Heart left ventricle (tissue), 16 donors: ENCODE data around the gene VPS39. TPM values are rescaled to one million over a fixed set of nuclear protein-coding genes. Genes with fewer than 3 reads are reported as not detected.

Experiments used
- ATAC-seq, 4 donors: fragments of 200-7000 bp; cut with Tn5 transposase; one replicate each; pipeline ENCODE4 v1.9.1; 2020 to 2022; ENCODE audit warnings: moderate library complexity in 4 of 4, mild to moderate bottlenecking in 3 of 4, moderate number of reproducible peaks in 1 of 4
- DNase-seq, 5 donors: peaks; one replicate each; pipeline ENCODE4 v3.0.0-alpha.2; 2020
- H3K27ac ChIP-seq, 12 donors: fragments of 200-600 bp; sonication (generic) in 4 of 12; one replicate each; pipeline versions ENCODE4 v1.5.0 to v1.8.0; 2016 to 2022; ENCODE audit warnings: mild to moderate bottlenecking in 2 of 12
- H3K27me3 ChIP-seq, 9 donors: fragments of 200-600 bp; sonication (generic) in 2 of 9; one replicate each; pipeline versions ENCODE4 v1.5.1 to v1.8.0; 2016 to 2022; ENCODE audit warnings: mild to moderate bottlenecking in 3 of 9
- H3K36me3 ChIP-seq, 9 donors: fragments of 200-600 bp; sonication (generic) in 2 of 9; one replicate each; pipeline versions ENCODE4 v1.5.0 to v1.8.0; 2018 to 2022; ENCODE audit warnings: mild to moderate bottlenecking in 2 of 9
- H3K4me1 ChIP-seq, 12 donors: fragments of 200-600 bp; sonication (generic) in 4 of 12; one replicate each; pipeline versions ENCODE4 v1.5.0 to v1.8.0; 2016 to 2022; ENCODE audit warnings: mild to moderate bottlenecking in 3 of 12
- H3K4me3 ChIP-seq, 12 donors: fragments of 200-600 bp; sonication (generic) in 4 of 12; one replicate each; pipeline versions ENCODE4 v1.5.0 to v1.8.0; 2017 to 2022; ENCODE audit warnings: mild to moderate bottlenecking in 9 of 12, moderate library complexity in 4 of 12
- H3K9me3 ChIP-seq, 12 donors: fragments of 200-600 bp; sonication (generic) in 4 of 12; one replicate each; pipeline versions ENCODE4 v1.5.0 to v1.8.0; 2016 to 2022; ENCODE audit warnings: mild to moderate bottlenecking in 1 of 12
- POLR2A ChIP-seq, 2 donors: fragments of 450-650 bp; IDR thresholded peaks; one replicate each; pipeline ENCODE4 v1.6.1; 2017; ENCODE audit warnings: antibody characterized with exemption in 2 of 2, mild to moderate bottlenecking in 2 of 2, moderate library complexity in 2 of 2
- WGBS, 4 donors: extraction: QIAGEN DNeasy Blood & Tissue Kit in 2 of 4; methylation state at CpG; one replicate each; pipeline versions ENCODE4 v1.1.5 to v1.1.7; 2013 to 2018; 5-methylcytosine and 5-hydroxymethylcytosine counted together
- intact Hi-C, 10 donors: fragments of 100-400 bp; cut with DNase I; formaldehyde crosslinking; loops; one replicate each; pipeline versions ENCODE4 v1.11.1 to v1.14.2; 2022
- polyA plus RNA-seq, 2 donors: library from polyadenylated mRNA; stranded (reverse); fragments of 200-250 nt; gene quantifications; one replicate each; pipeline ENCODE4 v1.2.3, GENCODE V29; 2013
- total RNA-seq, 9 donors: library from RNA; depleted of rRNA in 2 of 9; stranded (reverse); fragments of >200 nt in 2 of 9; fragmentation: NEBNext Ultra II Directional in 3 of 9; extraction: Animal tissue kit (Norgen Biotek cat#: 25700) in 3 of 9; gene quantifications; one replicate each; pipeline versions ENCODE4 v1.1.0 to v1.2.4, GENCODE V29; 2016 to 2023
- TF ChIP-seq, protein P1 (sequence below), 12 donors: fragments of 200-600 bp; sonication (generic) in 4 of 12; IDR thresholded peaks; one replicate each; pipeline versions ENCODE4 v1.5.0 to v1.8.0; 2018 to 2022; ENCODE audit warnings: antibody characterized with exemption in 12 of 12, mild to moderate bottlenecking in 5 of 12
- donor health status: ischemic (EF 13 %, LVEDD 7.1; RV severe dilation, severe dysfunction).
- donor health status: healthy with polysubstance abuse.
- donor health status: DM: no; HTN: yes; CAD: no.
- donor health status: DM: no; HTN: no; CAD: no.
- donor health status: ischemic (EF 25% LVEDD 6.9; RV normal size, moderate dysfunction).
- donor health status: ischemic (EF 25% LVEDD 5.7; RV mildly dilated, moderate dysfunction).
- donor health status: healthy.
- donor health status: DM: yes; HTN: yes; CAD: no.
- donor health status: ischemic (EF 35%, LVEDD 5.7; RV mildly dilated, moderate dysfunction).
- donor health status: nonischemic (EF 11% LVEDD 7.7; RV severe dilation, severe dysfunction).
- donor health status: DM: yes; HTN: yes; CAD: no.
- donor health status: PGD.
- donor health status: ischemic (EF 29% LVEDD 5.4; RV normal size, mild dysfunction).
- donor health status: nonischemic (EF 23%, LVEDD 6.1; RV moderate dilation, normal function).

The VPS39 gene
- total and polyA plus RNA-seq, 11 donors, result 33.8 to 59.9 (median 48.0) TPM

DNA sequence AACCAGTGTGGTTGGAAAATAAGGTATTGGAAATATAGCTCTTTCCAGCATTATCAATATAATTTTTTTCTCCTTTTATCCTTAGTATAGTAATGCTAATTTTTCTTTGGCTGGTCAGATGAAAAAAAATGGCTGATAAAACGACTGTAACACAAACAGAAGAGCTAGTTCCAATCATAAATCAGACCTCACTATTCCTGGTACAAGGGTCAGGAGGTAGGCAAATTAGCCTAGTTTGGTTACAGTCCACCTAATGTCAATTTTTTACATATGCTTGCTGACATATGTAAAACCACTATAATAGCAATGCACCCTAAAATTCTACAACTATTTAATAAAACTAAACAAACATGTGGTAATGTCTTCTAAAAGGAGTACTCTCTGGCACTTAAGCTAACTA is 19.9 kb upstream of the VPS39 start:
- DNase-seq (no peak), ATAC-seq (no peak)
- Histone ChIP-seq H3K4me1 (no peaks in the 10 kb centered on the region), H3K9me3 (no peaks in the 10 kb centered on the region), H3K36me3 (peaks cover 5 to 100% (median 99%) of the 10 kb centered on the region in 9 donors), H3K27me3 (no peaks in the 10 kb centered on the region), H3K4me3 (no peak overlapping the region), H3K27ac (no peak overlapping the region)
- intact Hi-C loops, result no loop called here
- TF ChIP-seq POLR2A (IDR thresholded peaks at IDR 0.05), result no peak
- TF ChIP-seq, protein P1, sequence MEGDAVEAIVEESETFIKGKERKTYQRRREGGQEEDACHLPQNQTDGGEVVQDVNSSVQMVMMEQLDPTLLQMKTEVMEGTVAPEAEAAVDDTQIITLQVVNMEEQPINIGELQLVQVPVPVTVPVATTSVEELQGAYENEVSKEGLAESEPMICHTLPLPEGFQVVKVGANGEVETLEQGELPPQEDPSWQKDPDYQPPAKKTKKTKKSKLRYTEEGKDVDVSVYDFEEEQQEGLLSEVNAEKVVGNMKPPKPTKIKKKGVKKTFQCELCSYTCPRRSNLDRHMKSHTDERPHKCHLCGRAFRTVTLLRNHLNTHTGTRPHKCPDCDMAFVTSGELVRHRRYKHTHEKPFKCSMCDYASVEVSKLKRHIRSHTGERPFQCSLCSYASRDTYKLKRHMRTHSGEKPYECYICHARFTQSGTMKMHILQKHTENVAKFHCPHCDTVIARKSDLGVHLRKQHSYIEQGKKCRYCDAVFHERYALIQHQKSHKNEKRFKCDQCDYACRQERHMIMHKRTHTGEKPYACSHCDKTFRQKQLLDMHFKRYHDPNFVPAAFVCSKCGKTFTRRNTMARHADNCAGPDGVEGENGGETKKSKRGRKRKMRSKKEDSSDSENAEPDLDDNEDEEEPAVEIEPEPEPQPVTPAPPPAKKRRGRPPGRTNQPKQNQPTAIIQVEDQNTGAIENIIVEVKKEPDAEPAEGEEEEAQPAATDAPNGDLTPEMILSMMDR (IDR thresholded peaks at IDR 0.05), result no peak
- 54 to 80% (median 64%) methylated on average over 1 of the region's 1 CpG for WGBS, 4 donors

DNA sequence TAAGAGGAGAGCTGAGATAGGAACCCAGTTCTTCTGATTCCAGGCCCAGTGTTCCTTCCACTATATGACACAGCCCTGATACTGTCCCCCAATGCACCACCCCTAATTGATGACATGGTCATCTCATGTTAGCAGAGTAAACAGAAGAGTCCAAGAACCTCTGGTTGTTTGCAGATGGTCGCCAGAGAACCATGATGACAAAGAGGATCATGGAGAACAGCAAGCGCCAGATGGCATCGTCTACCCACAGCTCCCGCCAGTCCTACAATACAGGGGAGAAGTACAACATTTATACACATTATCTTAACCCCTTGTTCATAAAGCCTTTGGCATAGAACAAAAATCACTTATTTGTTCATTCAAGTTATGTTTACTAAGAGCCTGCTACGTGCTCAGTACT is 18.5 kb upstream of the VPS39 start:
- Histone ChIP-seq H3K36me3 (peaks cover 5 to 100% (median 97%) of the 10 kb centered on the region in 9 donors), H3K4me1 (no peaks in the 10 kb centered on the region), H3K27me3 (no peaks in the 10 kb centered on the region), H3K27ac (no peak overlapping the region), H3K9me3 (no peaks in the 10 kb centered on the region), H3K4me3 (no peak overlapping the region)
- TF ChIP-seq POLR2A (IDR thresholded peaks at IDR 0.05), result no peak
- TF ChIP-seq, protein P1 (IDR thresholded peaks at IDR 0.05), result no peak
- intact Hi-C loops, result no loop called here
- ATAC-seq (no peak), DNase-seq (no peak)
- WGBS, 4 donors, result 93 to 97% (median 95%) methylated on average over 5 of the region's 5 CpGs

DNA sequence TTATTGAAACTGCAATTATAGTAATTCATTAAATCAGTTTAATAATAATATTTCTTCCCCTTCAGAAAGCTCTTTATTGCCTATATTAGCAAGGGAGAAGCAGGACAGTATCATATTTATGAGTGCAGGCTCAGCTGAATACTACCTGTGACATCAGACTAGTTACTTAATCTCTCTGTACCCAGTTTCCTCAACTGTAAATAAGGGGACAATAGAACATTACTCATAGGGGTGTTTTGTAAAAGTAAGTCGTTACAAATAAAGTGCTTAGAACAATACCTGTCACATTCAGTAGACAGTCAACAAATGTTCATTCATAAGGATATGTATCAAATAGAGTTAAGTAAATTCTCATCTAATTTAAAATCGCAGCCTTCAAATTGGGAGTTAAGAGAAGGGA is 12.1 kb upstream of the VPS39 start:
- TF ChIP-seq POLR2A (IDR thresholded peaks at IDR 0.05), result no peak
- TF ChIP-seq, protein P1 (IDR thresholded peaks at IDR 0.05), result no peak
- Histone ChIP-seq H3K9me3 (no peaks in the 10 kb centered on the region), H3K4me3 (no peak overlapping the region), H3K27me3 (no peaks in the 10 kb centered on the region), H3K27ac (no peak overlapping the region), H3K4me1 (peaks cover 0 to 5% (median 0%) of the 10 kb centered on the region in 12 donors), H3K36me3 (peaks cover 0 to 97% (median 93%) of the 10 kb centered on the region in 9 donors)
- intact Hi-C loops, result no loop called here
- DNase-seq, result no peak
- 47 to 50% (median 50%) methylated on average over 2 of the region's 2 CpGs for WGBS, 4 donors
- no peak for ATAC-seq

GRCh38 chr15:42218953-42219592 is 11.0 kb upstream of the VPS39 start:
- no peaks in the 10 kb centered on the region for H3K27me3 ChIP-seq
- DNase-seq (no peak), ATAC-seq (no peak)
- intact Hi-C loops, result no loop called here
- H3K9me3 ChIP-seq, result no peaks in the 10 kb centered on the region
- TF ChIP-seq, protein P1 (IDR thresholded peaks at IDR 0.05), result no peak
- no peak overlapping the region for H3K4me3 ChIP-seq
- H3K36me3 ChIP-seq, result peaks cover 0 to 96% (median 91%) of the 10 kb centered on the region in 9 donors
- WGBS, 4 donors, result 24 to 37% (median 30%) methylated on average over 2 of the region's 2 CpGs
- no peak overlapping the region for H3K27ac ChIP-seq
- H3K4me1 ChIP-seq, result peaks cover 0 to 5% (median 0%) of the 10 kb centered on the region in 12 donors
